NCI-H2196 (cell line): ENCODE results near the gene ERC1.
"Not testable (repeated sequence)": the region's sequence is repeated elsewhere in the genome, so short reads cannot be mapped to it uniquely, and the experiment has no call there.

Experiments used
- DNase-seq: peaks from one replicate; lab custom pipeline; 2025; ENCODE audit not compliant: unreplicated experiment; lab: John Stamatoyannopoulos, UW

Gene ERC1

DNA sequence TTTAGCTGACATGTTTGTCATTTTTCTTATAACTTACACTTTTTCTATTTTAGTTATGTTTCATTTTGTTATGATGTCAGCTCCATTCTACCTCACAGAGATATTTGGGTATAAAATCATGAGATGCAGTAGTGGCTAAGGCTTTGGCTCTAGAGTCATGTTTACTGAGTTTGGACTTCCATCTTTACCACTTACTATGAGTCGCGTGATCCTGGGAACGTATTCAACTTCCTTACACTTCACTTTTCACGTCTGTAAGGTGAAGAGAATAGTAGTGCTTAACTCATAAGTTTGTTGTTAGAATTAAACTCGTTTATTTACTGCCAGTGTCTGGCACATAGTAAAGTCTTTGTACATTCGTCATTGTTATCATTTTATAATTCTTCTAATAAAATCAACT, 126.3 kb downstream of the ERC1 start:
- no peak for DNase-seq

DNA sequence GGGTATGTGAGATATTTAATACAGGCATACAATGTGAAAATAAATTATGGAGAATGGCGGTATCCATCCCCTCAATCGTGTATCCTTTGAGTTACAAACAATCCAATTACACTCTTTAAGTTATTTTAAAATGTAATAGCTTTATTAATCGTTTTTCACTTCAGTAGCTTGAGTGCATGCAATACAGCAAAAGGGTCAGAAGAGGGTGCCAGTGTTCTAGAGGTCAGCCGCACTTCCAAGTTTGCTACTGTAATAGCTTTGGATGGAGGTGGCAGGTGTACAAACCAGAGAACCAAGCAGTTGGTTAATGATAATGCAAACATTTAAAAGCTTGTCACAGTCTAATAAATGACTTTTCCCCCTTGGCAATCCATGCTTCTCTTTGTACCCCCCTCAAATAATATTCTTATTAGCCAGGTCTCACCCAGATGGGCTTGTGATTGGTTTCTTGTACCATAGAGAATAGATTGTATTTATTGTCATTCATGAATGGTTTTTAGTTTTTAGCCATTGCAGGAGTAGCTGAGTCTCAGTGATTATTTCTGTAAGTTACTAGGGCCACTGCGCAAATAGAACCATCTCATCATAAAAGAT, 127.0 kb downstream of the ERC1 start:
- peak; percentile 48 for DNase-seq

DNA sequence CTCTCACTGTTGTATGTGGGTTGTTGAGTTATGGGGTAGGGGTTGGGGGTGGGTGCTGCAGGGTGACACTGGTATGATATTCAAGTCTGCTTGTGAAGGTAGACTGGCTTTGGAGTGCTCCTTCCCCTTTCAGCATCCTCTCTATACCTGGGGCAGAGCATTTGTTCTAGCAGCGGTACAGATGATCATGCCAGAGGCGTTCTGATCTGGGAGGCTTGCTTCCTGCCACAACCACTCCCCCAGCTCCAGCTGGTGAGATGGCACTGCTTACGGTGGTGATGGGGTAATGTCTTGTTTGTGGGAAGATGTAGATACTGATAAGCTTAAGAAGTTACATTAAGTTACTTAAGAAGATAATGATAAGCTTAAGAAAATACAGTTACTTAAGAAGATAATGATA, 131.8 kb downstream of the ERC1 start:
- DNase-seq: no peak

DNA sequence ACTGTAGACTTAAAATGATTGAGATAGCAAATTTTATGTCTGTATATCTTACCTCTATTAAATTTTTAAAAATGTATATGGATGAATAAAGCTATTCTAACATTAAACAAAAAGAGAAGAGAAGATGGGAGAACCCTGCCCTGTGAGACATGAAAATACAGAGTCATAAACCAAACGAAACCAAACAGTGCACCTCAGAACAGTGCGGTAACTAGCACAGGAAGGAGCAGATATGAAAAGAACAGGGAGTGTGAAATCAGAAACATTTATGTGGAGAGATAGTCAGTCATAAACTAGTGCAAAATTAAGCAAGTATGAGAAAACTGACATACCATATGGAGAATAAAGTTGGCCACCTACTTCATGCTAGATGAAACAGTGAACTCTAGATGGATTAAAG, 135.1 kb downstream of the ERC1 start:
- no peak for DNase-seq

DNA sequence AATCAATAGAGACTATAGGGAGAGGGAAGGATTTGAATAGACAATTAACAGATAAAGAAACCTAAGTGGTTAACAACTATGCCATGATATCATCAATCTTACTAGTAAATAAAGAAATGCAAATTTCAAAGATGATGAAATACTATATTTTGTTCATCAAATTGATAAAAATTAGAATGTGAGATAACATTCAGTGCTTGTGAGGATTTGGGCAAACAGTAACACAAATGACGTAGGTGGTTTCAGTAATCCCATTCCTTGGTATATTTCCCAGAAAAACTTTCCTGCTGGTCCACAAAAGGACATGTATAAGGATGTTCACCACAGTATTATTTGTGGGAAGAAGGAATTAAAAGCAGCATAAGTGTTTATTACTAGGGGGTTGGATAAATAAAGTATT, 136.0 kb downstream of the ERC1 start:
- no peak for DNase-seq

DNA sequence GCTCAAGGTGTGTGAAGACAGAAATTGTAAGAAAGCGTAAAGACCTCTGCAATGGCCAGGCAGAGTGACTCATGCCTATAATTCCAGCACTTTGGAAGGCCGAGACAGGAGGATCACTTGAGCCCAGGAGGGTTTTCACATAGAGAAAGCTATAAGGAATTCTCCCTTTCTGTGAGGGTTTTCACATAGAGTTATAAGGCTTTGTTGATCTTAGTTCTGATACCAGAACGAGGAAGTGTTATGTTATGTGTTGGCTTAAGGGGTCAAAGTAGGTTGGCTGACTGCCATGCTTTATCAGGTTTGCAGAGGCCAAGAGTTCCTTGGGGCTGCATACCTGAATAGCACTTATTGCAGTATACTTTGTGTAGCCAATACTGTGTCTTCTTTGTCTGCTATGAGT, 139.1 kb downstream of the ERC1 start:
- peak; percentile 23 for DNase-seq

DNA sequence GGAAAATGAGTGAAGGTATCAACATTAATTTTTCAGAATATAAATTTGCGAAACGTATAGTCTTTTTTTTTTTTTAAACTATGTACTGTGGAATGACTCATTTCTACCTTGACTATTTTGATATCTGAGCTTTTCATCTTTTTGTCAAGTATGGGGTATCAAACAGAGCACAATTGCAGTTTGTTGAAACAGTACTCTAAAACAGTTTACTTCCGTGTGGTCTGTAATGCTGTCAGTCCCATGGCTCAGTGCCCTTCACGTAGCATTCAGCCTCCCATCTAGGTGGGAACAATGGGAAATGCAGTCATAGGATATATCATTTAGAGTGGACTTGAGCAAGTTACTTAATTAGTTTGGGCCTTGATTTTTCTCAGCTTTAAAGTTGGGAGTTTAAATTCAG, 139.5 kb downstream of the ERC1 start:
- peak; percentile 2 for DNase-seq

DNA sequence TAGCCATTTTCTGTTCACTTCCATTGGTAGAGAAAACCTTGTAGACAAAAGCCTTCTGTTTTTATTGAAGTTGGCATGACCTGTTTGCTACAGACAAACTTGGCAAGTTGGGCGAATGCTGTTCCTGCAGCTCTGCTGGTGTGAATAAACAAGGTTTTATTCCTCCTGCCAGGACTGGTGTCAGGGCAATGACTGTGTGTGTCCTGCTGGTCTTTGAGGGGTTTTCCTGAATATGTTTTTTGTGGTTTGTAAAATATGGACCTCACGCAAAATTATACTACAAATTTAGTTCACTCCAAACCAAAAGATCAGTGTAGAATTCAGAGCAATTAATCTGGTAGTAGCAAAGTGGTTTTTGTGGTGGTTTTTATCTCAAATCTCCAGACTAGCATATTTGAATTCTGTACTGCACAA, 140.8 kb downstream of the ERC1 start:
- DNase-seq: peak; percentile 5

DNA sequence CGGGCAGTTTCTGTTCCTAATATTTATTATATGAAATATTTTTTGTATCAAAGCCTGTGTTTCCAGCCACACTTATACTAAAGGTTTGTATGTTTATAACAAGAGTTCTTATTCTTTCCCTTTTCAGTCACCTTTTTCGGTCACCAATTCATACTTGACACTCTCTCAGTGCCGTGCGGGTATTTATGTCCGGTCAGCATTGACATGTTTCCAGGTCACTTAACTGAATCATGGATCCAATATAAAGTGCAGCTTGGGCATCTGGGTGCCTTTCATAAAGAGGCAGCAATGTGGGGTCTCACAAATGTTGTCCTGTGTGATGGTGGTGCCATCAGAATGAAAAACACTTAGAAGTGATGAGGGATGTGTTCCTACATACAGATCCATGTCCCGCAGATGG, 141.3 kb downstream of the ERC1 start:
- no peak for DNase-seq

DNA sequence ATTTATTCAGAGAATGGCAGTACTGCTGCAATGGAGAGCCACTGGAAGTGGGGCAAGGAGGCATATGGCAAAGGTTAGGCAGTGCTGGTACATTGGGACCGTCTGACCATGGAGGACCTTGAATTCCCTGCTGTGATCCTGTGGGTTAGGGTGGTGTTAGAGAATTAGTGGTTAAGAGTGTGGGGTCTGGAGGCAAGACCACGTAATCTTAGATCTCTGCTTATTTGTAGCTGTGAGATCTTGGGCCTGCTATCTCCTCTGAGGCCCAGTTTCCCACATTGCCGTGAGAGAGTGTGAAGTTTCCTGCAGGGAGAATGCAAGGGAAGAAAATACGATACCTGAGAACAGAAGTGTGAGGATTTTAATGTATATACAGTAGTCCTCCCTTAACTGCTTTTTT, 147.7 kb downstream of the ERC1 start:
- no peak for DNase-seq

DNA sequence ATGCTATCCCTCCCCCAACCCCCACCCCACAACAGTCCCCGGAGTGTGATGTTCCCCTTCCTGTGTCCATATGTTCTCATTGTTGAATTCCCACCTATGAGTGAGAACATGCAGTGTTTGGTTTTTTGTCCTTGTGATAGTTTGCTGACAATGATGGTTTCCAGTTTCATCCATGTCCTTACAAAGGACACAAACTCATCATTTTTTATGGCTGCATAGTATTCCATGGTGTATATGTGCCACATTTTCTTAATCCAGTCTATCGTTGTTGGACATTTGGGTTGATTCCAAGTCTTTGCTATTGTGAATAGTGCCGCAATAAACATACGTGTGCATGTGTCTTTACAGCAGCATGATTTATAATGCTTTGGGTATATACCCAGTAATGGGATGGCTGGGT, 155.7 kb downstream of the ERC1 start:
- not testable (repeated sequence) for DNase-seq

DNA sequence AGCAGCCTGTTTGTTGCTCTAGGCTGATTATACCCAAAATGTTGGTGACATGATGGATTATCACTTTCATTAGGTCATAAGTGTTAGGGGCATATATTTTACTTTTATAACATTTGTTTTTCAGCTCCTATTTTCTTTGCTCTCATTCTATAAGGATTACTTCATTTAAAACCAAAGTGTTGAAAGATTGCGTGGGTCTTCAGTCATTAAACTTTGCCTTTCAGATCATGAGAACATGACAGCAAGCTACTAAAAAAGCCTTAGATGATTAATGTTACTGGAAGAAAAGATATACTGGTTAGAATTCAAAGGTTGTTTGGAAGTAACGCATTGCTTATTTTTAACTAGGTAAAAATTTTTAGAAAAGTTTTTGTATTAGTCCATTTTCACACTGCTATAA, 156.8 kb downstream of the ERC1 start:
- no peak for DNase-seq

DNA sequence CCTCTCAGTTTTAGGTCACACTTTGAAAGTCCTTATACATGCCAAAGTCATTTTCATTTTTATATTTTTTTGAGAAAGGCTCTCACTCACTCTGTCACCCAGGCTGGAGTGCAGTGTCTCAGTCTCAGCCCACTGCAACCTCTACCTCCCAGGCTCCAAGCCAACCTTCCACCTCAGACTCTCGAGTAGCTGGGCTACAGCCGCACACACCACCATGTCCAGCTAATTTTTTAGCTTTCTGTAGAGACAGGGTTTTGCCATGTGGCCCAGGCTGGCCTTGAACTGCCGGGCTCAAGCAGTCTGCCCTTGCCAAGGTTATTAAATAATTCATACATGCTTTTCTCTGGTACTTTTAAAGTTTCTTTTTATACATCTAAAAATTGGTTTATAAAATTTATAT, 166.0 kb downstream of the ERC1 start:
- no peak for DNase-seq

DNA sequence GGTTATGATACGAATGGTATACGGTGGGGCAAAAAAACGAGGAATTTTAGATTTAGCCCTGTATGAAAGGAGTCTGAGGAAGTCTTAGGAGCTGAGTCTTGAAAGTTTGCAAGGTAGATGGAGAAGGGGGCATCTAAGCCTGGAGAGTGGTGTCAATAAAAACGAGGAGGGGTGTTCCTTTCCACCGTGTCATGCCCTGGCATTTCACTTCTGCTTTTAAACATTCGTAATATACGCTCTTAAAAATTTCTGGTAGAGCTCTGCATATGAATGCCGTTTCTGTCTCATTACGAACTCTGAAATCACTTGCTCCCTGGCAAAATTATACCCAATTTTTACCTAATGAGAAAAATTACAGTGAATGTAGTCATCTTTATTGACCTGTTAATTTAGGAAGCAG, 170.2 kb downstream of the ERC1 start:
- DNase-seq: no peak

DNA sequence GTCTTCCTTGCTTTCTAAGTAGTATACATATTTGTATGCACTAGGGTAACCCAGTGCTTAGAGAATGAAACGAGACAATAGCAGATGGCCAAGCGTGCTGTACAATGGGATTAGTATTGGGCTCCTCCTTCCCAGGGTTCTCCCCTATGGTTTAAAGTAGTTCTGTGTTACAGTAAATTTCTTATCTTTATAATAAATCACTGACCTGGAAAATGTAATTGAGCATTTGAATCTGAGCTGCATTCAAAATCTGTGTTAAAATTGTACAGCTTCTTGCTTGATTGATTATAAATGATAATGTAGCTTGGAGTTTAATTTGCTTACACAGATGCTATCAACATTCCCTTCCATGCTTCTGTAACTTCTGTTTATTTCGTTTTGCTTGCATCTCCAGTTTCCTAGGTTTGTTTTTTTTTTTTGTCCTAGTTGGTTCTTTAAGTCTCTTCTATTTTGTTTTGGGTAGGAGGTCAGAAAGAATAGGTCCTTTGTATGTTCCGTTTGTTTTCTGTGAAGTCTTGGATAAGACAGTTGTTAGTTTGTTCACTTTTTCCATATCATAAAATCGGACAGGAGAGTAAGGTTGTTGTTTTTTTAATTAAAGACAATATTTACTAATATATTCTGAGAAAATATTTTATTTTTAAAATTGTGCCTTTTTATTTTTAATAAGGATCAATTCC, 171.2 kb downstream of the ERC1 start:
- no peak for DNase-seq

DNA sequence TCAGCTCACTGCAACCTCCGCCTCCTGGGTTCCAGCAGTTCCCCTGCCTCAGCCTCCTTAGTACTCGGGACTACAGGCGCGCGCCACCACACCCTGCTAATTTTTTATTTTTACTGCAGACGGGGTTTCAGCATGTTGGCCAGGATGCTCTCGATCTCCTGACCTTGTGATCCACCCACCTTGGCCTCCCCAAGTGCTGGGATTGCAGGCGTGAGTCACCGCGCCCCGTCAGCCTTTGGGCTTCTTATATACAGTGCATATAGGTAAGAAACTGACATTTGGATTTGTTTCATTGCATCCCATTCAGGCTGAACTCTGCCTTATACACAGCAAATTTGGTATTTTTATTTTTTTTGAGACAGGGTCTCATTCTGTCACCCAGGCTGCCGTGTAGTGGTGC, 176.8 kb downstream of the ERC1 start:
- no peak for DNase-seq

DNA sequence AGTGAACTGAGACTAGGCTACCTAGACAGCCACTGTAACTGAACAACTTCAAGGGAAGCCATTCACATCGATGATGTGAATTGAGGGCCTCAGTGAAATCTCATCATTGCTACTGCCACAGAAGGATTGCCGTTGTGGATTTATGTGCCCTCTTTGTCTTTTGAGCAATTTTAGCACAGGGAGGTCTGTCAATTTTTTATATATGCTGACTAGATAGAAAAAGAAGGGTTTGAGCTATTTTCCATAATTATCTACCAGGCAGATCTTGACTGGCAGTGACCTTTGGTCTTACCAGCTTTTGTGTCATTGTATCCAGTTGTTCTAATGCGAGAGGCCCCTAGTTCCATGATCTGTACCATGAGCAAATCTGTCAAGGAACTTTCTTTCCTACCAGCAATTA, 179.4 kb downstream of the ERC1 start:
- DNase-seq: no peak

DNA sequence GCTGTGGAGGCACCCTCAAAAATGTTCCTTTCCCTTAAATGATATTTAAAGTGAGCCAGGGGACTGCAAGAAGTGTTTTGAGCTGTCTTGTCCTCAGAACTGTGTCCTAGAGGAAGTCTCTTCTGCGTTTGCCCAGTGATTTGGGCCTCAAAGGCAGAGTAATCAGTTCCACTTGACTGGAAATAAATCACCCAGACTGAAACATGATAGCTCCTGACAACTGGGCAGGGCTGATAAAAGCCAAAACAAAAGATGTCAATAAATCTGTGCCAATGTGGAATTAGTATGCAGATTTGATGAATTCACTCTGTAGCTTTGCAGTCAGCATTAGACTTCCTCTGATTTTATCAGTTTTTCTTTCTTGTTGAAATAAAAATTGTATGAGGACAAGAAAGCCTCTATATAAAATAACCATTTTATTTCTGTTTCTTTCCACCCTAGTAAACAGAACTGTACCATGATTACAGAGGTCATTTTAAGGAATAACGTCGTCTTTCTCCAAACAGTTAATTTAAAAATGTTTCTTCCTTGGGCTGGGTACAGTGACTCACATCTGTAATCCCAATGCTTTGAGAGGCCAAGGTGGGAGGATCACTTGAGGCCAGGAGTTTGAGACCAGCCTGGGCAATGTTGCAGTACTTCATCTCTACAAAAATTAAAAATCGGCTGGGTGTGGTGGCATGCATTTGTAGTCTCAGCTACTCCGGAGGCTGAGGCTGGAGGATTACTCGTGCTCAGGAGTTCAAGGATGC, 180.8 kb downstream of the ERC1 start:
- DNase-seq: peak; percentile 3

DNA sequence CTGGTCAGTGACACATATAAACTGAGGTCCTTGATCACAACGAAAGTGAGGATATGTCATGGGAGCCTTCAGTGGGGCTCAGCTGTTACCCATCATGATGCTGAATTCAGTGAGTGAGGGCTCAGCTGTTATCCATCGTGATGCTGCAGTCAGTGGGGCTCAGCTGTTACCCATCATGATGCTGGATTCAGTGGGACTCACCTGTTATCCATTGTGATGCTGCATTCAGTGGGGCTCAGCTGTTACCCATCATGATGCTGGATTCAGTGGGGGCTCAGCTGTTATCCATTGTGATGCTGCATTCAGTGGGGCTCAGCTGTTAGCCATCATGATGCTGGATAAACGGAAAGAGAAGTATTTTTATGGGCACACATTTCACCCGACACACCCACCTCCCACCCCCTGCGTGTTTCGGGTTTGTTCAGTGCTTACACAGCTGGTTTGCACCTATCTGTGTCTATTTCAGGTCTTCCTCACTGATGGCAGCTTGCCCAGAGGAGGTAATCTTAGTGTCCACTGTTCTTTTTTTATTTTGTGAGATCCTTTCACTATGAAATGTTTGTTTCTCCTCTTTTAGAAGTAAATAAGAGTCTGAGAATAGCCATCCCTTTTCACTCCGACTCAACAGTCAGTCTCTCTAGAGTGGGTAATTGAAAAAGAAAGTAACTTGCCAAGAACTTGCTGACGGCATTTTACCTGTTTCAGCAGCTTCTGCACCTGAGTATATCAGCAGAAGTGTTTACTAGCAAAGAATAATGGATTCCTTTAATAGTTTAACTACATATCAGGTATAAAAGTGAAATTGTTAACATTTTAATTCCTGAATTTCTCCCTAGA, 183.0 kb downstream of the ERC1 start:
- no peak for DNase-seq

DNA sequence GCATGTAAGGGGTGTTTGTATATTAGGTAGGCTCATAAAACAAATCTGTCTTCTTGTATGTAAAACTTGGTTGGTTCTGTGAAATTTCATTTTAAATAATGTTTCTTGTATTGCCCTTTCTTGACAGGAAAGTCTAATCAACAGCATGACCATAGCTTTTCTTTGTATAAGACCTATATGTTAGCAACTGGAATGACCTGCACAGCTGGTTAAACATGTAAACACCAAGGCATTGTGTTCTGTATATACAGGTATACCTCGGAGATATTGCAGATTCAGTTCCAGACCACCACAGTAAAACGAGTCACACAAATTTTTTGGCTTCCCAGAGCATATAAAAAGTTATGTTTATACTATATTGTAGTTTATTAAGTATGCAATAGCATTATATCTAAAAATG, 183.6 kb downstream of the ERC1 start:
- DNase-seq: no peak

DNA sequence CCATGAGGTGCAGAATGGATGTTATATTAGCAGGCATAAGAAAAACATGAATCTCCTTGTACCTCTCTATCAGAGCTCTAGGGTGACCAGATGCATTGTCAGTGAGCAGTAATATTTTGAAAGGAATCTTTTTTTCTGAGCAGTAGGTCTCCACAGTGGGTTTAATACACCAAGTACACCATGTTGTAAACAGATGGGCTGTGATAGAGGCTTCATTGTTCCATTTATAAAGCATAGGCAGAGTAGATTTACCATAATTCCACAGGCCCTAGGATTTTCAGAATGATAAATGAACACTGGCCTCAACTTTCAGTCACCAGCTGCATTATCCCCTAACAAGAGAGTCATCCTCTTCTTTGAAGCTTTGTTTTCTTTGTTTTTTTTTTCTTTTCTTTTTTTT, 185.2 kb downstream of the ERC1 start:
- no peak for DNase-seq

DNA sequence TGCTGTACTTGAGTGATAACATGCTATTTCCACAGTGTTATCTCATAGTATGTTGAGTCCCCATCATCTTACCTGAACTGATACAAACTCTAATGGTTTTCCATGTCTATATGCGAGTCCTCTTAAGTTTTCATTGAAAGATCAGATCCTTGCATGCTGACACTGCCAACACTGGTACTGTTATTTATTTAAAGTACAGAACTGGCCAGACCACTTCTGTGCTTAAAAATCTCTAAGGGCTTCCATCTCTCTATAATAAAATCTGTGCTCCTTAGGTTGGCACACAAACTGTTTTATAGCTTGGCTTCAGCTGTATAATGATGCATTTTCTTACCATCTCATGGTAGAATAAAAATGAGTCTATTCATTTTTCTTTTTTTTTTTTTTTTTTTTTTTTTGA, 188.1 kb downstream of the ERC1 start:
- no peak for DNase-seq
